ENCODE data around the gene MOB3B.

The MOB3B gene

DNA sequence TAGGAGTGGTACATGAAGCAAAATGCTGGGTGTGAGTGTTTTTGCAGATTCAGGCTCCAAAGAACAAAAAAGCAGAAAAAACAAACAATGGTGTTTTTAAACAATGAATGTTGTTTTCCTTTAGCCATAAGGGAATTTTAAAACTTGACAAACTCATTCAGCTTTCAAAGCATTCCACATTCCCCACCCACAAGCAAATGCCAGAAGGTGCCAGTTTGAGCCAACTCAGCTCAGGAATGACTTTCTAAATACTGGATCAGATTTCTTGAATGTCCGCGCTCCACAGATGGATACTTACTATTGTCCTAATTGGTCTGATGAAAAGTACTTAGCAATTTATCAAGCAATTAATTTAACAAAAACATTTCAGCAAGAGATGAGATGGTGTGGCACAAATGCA lies 12.9 kb upstream of the MOB3B start:
- peak; percentile 47; the same call in 2 of the 3 replicates for ATAC-seq

GRCh38 chr9:27541740-27542139 lies 12.1 kb upstream of the MOB3B start:
- ATAC-seq: no peak
- TF ChIP-seq CSDC2 (CRISPR knock-in tag; IDR thresholded peaks at IDR 0.05) (no peak), ZNF8 (CRISPR knock-in tag; IDR thresholded peaks at IDR 0.05) (no peak), BACH2 (CRISPR knock-in tag; IDR thresholded peaks at IDR 0.05; ENCODE audit: borderline replicate concordance) (no peak), ZFP30 (CRISPR knock-in tag; IDR thresholded peaks at IDR 0.05) (no peak), ZNF70 (CRISPR knock-in tag; IDR thresholded peaks at IDR 0.05) (no peak), TCF4 (CRISPR knock-in tag; IDR thresholded peaks at IDR 0.05; ENCODE audit: borderline replicate concordance) (no peak)
- TF ChIP-seq, protein P1, sequence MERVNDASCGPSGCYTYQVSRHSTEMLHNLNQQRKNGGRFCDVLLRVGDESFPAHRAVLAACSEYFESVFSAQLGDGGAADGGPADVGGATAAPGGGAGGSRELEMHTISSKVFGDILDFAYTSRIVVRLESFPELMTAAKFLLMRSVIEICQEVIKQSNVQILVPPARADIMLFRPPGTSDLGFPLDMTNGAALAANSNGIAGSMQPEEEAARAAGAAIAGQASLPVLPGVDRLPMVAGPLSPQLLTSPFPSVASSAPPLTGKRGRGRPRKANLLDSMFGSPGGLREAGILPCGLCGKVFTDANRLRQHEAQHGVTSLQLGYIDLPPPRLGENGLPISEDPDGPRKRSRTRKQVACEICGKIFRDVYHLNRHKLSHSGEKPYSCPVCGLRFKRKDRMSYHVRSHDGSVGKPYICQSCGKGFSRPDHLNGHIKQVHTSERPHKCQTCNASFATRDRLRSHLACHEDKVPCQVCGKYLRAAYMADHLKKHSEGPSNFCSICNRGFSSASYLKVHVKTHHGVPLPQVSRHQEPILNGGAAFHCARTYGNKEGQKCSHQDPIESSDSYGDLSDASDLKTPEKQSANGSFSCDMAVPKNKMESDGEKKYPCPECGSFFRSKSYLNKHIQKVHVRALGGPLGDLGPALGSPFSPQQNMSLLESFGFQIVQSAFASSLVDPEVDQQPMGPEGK (CRISPR knock-in tag; IDR thresholded peaks at IDR 0.05; ENCODE audit: borderline replicate concordance): no peak

More for the DNA sequence above, 12.9 kb upstream of the MOB3B start:
- no peak for TF ChIP-seq ZC3H10 (CRISPR knock-in tag; IDR thresholded peaks at IDR 0.05)

- peak; percentile 60; the same call in 2 of the 3 replicates for ATAC-seq
- TF ChIP-seq ZC3H10 (CRISPR knock-in tag; IDR thresholded peaks at IDR 0.05) (no peak), POU6F1 (CRISPR knock-in tag; IDR thresholded peaks at IDR 0.05; ENCODE audit: borderline replicate concordance, low read depth) (no peak), RARB (CRISPR knock-in tag; IDR thresholded peaks at IDR 0.05) (no peak), ZNF70 (CRISPR knock-in tag; IDR thresholded peaks at IDR 0.05) (no peak), OSR1 (CRISPR knock-in tag; IDR thresholded peaks at IDR 0.05) (no peak), ISL1 (CRISPR knock-in tag; IDR thresholded peaks at IDR 0.05) (no peak), CREB5 (CRISPR knock-in tag; IDR thresholded peaks at IDR 0.05; ENCODE audit: low read depth) (no peak), GLIS3 (CRISPR knock-in tag; IDR thresholded peaks at IDR 0.05) (no peak), ESRRG (CRISPR knock-in tag; IDR thresholded peaks at IDR 0.05) (no peak), ZFP30 (CRISPR knock-in tag; IDR thresholded peaks at IDR 0.05) (no peak), CSDC2 (CRISPR knock-in tag; IDR thresholded peaks at IDR 0.05) (no peak), ZNF565 (CRISPR knock-in tag; conservative IDR thresholded peaks at IDR 0.05; ENCODE audit: low read depth) (no peak), ZFP3 (CRISPR knock-in tag; IDR thresholded peaks at IDR 0.05) (no peak), PPARA (CRISPR knock-in tag; IDR thresholded peaks at IDR 0.05; ENCODE audit: borderline replicate concordance) (no peak), ARNTL (CRISPR knock-in tag; IDR thresholded peaks at IDR 0.05; ENCODE audit: borderline replicate concordance, low read depth) (no peak)
- TF ChIP-seq, protein P2, sequence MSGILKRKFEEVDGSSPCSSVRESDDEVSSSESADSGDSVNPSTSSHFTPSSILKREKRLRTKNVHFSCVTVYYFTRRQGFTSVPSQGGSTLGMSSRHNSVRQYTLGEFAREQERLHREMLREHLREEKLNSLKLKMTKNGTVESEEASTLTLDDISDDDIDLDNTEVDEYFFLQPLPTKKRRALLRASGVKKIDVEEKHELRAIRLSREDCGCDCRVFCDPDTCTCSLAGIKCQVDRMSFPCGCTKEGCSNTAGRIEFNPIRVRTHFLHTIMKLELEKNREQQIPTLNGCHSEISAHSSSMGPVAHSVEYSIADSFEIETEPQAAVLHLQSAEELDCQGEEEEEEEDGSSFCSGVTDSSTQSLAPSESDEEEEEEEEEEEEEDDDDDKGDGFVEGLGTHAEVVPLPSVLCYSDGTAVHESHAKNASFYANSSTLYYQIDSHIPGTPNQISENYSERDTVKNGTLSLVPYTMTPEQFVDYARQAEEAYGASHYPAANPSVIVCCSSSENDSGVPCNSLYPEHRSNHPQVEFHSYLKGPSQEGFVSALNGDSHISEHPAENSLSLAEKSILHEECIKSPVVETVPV (CRISPR knock-in tag; IDR thresholded peaks at IDR 0.05): no peak
- TF ChIP-seq, protein P1 (CRISPR knock-in tag; IDR thresholded peaks at IDR 0.05; ENCODE audit: borderline replicate concordance): no peak
Observed at GRCh38 chr9:27540502-27540901, 10.9 kb upstream of the MOB3B start.

Data from SK-N-SH treated with all-trans-retinoic acid at 6 μM for 48 hours (cell line).